ENCODE results near the gene HSFX1.
"Not testable (repeated sequence)": the region's sequence is repeated elsewhere in the genome, so short reads cannot be mapped to it uniquely, and the experiment has no call there.

Gene HSFX1

DNA sequence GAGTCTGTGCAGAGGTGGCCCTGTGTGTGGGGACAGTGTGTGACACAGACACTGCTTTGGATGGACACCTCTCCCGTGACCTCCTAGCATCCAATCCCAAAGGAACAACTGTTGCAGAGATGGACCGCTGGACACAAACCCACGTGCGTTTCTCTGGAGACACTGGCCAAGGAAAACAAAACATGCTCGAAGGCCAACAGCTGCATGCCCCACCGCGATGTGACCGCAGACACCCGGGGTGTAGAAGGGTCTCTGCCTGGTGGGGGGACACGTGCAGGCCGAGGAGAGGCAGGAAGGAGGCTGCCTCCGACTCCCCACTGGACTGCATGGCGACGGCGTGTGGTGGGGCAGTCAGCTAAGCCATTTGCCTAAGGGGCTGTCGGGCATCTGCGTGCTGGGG lies at the start of gene HSFX1:
TSS of gene HSFX1 (plus strand) at position 301 of the 400 bp plus-strand sequence. CDS start 614 bp downstream, outside the sequence.
- not testable (repeated sequence) for DNase-seq

- DNase-seq = not testable (repeated sequence)
Measured at GRCh38 chrX:149727308-149727707, 46.6 kb upstream of the HSFX1 start.

DNA sequence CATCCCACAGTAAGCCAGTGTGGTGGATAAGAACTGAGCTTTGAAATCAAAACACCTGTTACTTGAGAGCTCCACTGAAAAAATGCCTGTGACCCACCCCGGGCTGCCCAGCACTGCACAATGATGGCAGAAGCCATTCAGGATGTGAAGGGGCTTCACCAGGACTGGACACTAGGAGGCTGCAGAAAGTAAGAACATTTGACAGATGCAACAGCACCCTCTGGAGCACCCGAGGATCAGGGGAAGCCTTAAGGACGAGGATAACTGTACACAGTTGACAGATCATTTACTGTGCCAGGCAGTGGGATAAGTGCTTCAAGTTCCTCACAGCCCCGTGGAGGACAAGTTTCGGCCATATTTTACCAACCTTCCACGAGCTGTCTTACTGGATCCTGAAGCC lies 31.6 kb upstream of the HSFX1 start:
- not testable (repeated sequence) for DNase-seq

DNA sequence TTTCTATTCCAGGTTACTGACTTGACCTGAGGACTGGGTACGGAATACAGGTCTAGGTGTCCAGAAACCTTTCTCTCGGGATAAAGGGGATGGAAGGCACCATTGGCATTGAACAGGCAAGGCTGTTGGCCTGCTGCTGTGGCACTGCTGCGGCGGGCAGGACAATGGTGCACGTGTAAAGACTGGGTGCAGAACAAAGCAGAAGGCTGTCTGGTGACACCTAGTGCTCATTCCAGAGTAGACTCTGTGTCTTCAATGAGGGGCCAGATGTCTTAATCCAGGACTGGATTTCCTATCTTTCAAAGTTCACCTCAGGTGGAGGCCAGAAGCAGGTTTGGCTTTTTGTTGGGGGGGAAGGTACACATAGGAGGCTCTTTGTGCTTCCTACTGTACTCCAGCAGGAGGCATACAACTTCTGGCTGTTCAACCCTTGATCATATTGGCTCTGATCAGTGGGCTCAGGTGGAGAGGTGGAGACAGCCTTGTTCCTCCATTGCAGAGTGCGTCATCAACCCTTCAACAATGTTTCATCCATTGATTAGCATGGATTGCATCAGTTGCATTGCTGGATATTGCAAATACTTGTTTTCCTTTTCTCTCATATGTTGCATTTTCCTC lies 27.4 kb upstream of the HSFX1 start:
- not testable (repeated sequence) for DNase-seq

GRCh38 chrX:149757206-149758067 lies 16.4 kb upstream of the HSFX1 start:
- no peak for DNase-seq

DNA sequence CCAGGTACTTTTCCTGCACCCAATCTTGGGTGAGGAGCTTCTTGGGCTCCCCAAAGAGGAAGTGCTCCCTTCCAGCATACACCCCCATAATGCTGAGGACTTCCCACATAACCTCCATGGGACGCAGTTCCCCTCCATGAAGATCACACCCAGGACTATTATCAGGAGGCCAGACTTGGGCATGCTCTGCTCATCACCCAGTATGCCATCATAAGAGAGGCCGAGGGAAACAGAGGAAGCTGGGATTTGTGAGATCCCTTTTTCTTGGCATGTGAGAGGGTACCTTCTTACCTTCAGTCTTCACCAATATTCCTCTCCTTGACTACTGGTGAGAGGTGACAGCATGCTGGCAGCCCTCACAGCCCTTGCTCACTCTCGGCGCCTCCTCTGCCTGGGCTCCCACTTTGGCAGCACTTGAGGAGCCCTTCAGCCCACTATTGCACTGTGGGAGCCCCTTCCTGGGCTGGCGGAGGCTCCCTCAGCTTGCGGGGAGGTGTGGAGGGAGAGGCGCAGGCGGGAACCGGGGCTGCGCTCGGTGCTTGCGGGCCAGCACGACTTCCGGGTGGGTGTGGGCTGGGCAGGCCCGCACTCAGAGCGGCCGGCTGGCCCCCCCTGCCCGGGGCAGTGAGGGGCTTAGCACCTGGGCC lies 15.7 kb upstream of the HSFX1 start:
- DNase-seq = no peak

GRCh38 chrX:149758715-149759078 lies 15.2 kb upstream of the HSFX1 start:
- not testable (repeated sequence) for DNase-seq

DNA sequence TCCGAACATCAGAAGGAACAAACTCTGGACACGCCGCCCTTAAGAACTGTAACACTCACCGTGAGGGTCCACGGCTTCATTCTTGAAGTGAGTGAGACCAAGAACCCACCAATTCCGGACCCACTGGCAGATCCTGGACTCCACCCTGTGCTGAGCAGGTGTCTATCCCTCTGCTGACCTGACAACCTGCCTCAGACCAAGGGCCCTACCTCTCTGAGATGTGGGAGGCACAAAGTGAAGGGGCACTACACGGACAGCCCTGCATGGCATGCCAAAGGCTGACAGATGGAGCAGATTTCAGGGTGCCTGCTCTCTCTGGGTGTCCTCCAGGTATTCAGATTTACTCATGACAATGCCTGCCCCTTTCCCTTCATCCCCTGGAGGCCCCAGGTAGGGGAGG lies 14.0 kb upstream of the HSFX1 start:
- DNase-seq = no peak

DNA sequence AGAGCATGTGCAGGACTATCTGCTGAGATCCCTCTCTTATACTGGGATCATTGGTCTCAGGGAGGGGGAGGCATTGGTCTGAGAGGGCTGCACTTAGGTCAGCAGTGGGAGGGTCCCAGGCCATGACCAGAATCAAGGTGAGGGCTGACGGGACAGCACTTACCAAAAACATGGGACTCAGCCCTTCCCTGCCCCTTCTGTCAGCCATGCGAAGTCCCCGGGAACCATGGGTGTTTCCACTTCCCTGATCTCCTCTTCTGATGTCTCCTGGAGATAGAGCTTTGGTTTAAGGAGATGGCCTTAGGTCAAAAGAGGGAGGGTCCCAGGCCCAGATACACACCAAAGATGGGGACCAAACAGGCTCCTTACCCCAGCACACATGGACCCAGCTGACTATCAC lies 12.9 kb upstream of the HSFX1 start:
- no peak for DNase-seq

GRCh38 chrX:149761858-149762674 lies 11.8 kb upstream of the HSFX1 start:
- not testable (repeated sequence) for DNase-seq

DNA sequence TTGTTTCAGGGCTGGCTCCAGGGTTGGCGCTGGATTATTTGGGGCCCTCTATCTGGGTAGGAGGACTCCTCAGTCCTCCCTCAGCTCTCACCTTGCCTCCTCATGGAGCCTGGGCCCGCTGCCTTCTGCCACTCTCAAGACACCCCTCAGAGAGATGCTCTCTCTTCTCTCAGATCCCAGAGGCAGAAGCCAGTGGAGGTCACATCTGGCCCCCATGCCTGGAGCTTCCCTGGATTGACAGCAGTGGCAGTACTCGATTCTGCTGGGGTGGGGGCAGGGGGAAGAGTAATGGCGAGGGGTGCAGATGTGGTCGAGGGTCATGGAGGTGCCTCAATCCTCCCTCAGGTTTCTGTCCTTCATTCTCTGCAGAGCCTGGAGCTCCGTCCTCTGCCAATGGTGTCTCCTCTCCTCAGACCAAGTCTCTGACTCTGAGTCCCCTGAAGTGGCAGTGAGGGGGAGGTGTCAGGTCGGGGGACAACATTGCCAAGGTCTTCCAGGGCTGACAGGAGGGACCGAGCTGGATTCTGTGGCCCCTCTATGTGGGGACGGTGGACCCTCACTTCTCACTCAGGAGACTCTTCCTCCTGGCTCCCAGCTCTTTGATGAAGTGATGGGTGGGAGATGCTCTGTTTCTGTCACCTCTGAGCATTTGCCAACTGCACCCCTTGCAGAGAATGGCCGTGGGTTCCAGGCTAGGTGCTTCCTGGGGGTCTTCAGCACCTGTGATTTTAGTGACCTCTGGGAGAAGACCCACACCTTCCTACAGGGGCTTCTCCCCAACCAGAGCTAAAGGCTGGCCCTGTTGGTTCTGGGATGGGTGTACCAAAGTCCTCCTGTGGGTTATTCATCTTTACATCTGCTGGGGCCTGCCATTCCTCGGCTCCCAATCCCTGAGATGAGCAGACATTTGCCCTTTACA lies 10.9 kb upstream of the HSFX1 start:
- no peak for DNase-seq

DNA sequence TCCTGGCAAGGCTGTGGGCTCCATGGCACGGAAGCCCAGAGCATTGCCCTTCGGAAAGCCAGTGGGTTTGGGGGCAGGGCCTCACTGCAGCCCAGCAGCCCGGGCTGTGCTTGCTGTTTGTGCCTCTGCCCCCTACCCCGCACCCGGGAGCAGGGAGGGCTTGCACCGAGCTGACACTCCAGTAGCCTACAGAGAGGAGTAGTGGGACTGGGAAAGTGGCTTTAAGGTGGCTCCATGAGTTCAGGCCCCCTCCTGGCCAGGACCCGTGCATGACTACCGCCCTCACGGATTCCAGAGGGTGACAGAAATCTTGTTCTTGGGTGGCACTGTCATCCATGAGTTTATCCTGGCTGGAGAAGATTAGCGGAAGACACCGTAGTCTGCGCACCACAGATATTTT lies 3.5 kb upstream of the HSFX1 start:
- DNase-seq = not testable (repeated sequence)

DNA sequence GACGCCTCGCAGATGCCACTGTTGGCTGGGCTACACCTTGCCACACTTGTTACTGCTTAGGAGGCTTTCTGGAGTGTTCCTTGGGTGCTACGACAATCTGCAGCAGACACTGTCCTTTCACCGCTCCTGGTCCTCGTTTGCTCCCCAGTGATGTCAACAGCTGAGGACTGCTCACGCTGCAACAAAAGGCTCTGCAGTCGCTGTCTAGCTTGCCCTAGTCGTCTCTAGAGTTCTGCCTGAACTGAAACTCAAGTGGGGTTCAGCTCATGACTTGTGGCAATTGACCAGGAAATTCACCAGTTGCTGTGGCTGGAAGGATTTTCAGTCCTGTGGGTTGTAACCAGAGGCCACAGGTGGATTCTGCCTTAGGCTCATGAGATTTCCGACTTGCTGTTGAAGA lies 842 bp upstream of the HSFX1 start:
- DNase-seq = not testable (repeated sequence)

DNA sequence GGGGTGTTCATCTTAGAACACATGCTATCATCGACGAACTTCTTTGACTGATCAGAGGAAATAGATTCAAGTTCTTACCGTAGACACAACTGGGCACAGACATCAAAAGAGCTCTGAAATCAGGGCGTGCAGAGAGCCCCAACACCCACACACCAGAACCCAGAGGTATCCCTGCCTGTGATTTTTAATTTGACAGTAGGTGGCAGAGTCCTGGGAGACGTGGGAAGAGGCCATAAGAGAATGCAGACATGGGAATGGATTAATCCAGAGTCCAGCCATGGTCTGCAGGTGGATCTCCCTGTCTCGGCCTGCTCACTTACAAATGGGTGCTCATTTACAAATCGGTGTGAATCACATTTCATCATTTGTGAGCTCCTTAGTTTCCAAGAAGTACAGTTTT lies 4.1 kb downstream of the HSFX1 start:
- not testable (repeated sequence) for DNase-seq

DNA sequence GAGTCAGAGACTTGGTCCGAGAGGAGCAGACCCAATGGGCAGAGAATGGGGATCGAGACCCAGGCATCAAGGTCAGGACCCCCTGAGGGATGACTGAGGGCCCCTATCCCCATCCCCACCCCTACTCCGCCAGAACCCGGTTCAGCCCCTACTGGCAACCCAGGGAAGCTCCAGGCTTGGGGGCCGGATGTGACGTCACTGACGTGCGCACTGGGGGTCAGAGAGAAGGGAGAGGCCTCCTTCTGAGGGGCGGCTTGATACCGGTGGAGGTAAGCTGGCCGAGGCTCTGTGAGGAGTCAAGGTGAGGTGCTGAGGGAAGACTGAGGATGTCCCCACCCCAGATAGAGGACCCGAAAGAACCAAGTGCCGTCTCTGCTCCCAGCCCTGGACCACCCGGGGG lies 7.9 kb downstream of the HSFX1 start, which contains the start of gene MAGEA9:
TSS of gene MAGEA9 (plus strand) at position 204 of the 400 bp plus-strand sequence. CDS start 4,281 bp downstream, outside the sequence.
- DNase-seq = not testable (repeated sequence)

GRCh38 chrX:149795531-149795930 lies 21.7 kb downstream of the HSFX1 start:
- DNase-seq = not testable (repeated sequence)

DNA sequence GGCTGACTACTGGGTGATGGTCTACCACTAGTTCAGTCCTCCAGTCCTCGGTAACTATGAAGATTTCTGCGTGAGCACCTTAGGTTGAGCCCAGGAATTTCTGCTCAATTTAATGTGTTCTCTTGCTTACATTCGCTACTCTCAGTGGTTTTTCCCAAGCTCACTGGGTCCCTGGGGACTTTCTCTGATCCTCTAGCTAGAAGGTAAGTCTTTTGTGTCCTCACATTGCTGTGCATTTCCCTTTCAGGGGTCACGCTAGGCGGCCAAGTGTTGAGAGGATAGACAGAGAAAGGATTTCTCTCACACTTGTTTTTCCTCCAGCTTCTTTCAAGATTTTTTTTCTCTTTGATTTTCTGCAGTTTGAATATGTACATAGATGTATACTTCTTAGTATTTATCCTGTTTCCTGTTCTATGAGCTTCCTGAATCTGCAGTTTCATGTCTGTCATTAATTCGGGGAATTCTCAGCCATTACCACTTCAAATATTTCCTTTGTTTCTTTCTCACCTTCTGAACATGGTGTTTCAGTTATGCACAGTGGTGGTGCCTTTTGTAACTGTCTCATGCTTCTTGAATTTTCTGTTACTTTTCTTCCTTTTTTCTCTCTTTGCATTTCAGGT lies 25.3 kb downstream of the HSFX1 start:
- peak; percentile 0 for DNase-seq

DNA sequence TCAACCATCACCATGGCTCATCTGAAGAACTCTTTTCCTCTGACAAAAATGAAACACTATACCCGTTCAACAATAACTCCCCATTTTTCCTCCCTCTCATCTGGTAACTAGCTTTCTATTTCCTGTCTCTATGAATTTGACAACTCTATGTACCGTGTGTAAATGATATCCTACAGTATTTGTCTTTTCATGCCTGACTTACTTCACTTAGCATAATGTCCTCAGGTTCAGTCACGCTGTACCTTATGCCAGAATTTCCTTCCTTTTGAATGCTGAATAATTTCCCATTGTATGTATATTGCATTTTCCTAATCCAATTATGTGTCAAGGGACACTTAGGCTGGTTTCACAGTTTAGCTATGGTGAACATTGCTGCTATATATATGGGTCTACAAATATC lies 26.1 kb downstream of the HSFX1 start:
- peak; percentile 33 for DNase-seq

DNA sequence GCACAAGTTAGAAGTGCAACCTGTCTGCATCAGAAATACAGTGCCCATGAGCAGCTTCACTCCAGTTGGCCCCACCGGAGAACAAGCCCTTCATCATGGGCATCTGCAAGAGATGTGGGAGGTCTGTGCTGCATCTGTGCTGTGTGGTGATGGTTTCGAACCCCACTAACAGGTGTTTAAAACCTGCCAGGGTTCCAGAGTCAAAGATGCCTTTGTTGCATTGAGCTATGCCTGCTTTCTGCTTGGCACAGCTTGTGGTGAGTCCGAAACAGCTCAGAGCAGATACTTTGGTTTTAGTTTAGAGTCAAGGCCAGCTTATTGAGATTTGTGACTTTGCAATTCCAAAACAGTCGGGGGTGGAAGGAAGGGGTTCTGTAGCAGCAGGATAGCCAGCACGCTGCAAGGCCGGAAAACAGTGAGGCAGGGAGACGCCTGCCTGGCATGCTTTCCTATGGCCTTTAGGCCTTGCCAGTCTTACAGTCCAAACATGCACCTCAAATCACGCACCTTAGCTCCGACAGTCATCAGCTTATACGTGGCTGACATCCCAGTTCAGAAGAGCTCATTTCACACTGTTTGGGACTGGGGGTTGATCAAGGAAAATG lies 29.7 kb downstream of the HSFX1 start:
- no peak for DNase-seq

- DNase-seq = no peak
Measured at GRCh38 chrX:149804102-149804501, 30.2 kb downstream of the HSFX1 start.
